Fibroblast of lung (primary cell): ENCODE measurements around the gene SUPV3L1. TPM values are rescaled to one million over a fixed set of nuclear protein-coding genes. Genes with fewer than 3 reads are reported as not detected.

Experiments used
- DNase-seq, 2 donors: peaks; one replicate each; pipeline versions ENCODE4 v3.0.0 to v3.0.0-alpha.2; 2010; ENCODE audit warnings: low read depth in 2 of 2
- H2AFZ ChIP-seq: 2 replicates; pipeline ENCODE4 v1.5.1; 2012; ENCODE audit warnings: low read length, control low read depth, inconsistent platforms
- H3K27ac ChIP-seq: 2 replicates; pipeline ENCODE4 v1.5.1; 2011; ENCODE audit warnings: low read length, control low read depth; ENCODE audit not compliant: insufficient read depth
- H3K27me3 ChIP-seq: 2 replicates; pipeline ENCODE4 v1.5.1; 2011; ENCODE audit warnings: mild to moderate bottlenecking, low read length; ENCODE audit not compliant: control insufficient read depth, insufficient read depth
- H3K36me3 ChIP-seq: 2 replicates; pipeline ENCODE4 v1.5.1; 2011; ENCODE audit warnings: low read length; ENCODE audit not compliant: control insufficient read depth, insufficient read depth
- H3K4me1 ChIP-seq: 2 replicates; pipeline ENCODE4 v1.5.1; 2011; ENCODE audit warnings: low read length; ENCODE audit not compliant: control insufficient read depth, insufficient read depth; ENCODE audit errors: extremely low read depth
- H3K4me2 ChIP-seq: 2 replicates; pipeline ENCODE4 v1.5.1; 2011; ENCODE audit warnings: low read length, control low read depth; ENCODE audit not compliant: insufficient read depth; ENCODE audit errors: extremely low read depth
- H3K4me3 ChIP-seq, 4 experiments: fragments of 200-600 bp in 1 of 4; sonication (generic) in 1 of 4; replicated peaks in 1 of 4; 2 replicates each; pipeline ENCODE4 v1.5.1; 2011 to 2016; ENCODE audit warnings: low read length in 4 of 4, low read depth in 3 of 4, mild to moderate bottlenecking in 3 of 4, control low read depth in 2 of 4, inconsistent platforms in 1 of 4, mixed read lengths in 1 of 4; ENCODE audit not compliant: insufficient read depth in 1 of 4; ENCODE audit errors: control extremely low read depth in 1 of 4
- H3K79me2 ChIP-seq: 2 replicates; pipeline ENCODE4 v1.5.1; 2012; ENCODE audit warnings: mild to moderate bottlenecking, low read length, inconsistent platforms; ENCODE audit not compliant: control insufficient read depth, insufficient read depth
- H3K9ac ChIP-seq: 2 replicates; pipeline ENCODE4 v1.5.1; 2011; ENCODE audit warnings: mild to moderate bottlenecking, low read length, control low read depth; ENCODE audit not compliant: insufficient read depth
- H3K9me3 ChIP-seq: 2 replicates; pipeline ENCODE4 v1.5.1; 2012; ENCODE audit warnings: low read depth, low read length; ENCODE audit not compliant: control insufficient read depth, insufficient read depth
- H4K20me1 ChIP-seq: 2 replicates; pipeline ENCODE4 v1.5.1; 2011; ENCODE audit warnings: low read length; ENCODE audit not compliant: control insufficient read depth, insufficient read depth; ENCODE audit errors: extremely low read depth
- EZH2 ChIP-seq: IDR thresholded peaks from 2 replicates; pipeline ENCODE4 v1.5.1; 2012; ENCODE audit warnings: low read length, control low read depth, mild to moderate bottlenecking; ENCODE audit errors: missing control alignments
- polyA minus RNA-seq: library from RNA; depleted of rRNA, polyadenylated mRNA; stranded (reverse); fragments of >200 nt; gene quantifications from 2 replicates; pipeline ENCODE4 v1.2.3, GENCODE V29; 2011; ENCODE audit warnings: low replicate concordance
- polyA plus RNA-seq, 2 donors: library from polyadenylated mRNA; depleted of rRNA in 1 of 2; stranded (reverse) in 1 of 2; unstranded in 1 of 2; fragments of >200 nt; gene quantifications; 2 replicates each; pipeline ENCODE4 v1.2.1, GENCODE V29; 2011 to 2012; ENCODE audit warnings: missing spikeins in 1 of 2
- total RNA-seq: library from RNA; depleted of rRNA; stranded (reverse); fragments of >200 nt; gene quantifications from 2 replicates; pipeline ENCODE4 v1.2.1, GENCODE V29; 2014
- TF ChIP-seq, protein P1 (sequence below), 2 donors: IDR thresholded peaks in 1 of 2; conservative IDR thresholded peaks in 1 of 2; 1 replicate in 1 of 2; 2 replicates in 1 of 2; pipeline ENCODE4 v1.5.1; 2011 to 2012; ENCODE audit warnings: low read length in 2 of 2, control low read depth in 1 of 2, inconsistent platforms in 1 of 2, low read depth in 1 of 2, mild to moderate bottlenecking in 1 of 2

SUPV3L1 gene
- total RNA-seq: 49.5 and 69.6 TPM in 2 replicates
- 31.8 and 37.6 TPM in 2 replicates for polyA plus RNA-seq
- polyA plus RNA-seq (2012): 17.1 and 23.1 TPM in 2 replicates
- 5.5 and 21.2 TPM in 2 replicates for polyA minus RNA-seq

DNA sequence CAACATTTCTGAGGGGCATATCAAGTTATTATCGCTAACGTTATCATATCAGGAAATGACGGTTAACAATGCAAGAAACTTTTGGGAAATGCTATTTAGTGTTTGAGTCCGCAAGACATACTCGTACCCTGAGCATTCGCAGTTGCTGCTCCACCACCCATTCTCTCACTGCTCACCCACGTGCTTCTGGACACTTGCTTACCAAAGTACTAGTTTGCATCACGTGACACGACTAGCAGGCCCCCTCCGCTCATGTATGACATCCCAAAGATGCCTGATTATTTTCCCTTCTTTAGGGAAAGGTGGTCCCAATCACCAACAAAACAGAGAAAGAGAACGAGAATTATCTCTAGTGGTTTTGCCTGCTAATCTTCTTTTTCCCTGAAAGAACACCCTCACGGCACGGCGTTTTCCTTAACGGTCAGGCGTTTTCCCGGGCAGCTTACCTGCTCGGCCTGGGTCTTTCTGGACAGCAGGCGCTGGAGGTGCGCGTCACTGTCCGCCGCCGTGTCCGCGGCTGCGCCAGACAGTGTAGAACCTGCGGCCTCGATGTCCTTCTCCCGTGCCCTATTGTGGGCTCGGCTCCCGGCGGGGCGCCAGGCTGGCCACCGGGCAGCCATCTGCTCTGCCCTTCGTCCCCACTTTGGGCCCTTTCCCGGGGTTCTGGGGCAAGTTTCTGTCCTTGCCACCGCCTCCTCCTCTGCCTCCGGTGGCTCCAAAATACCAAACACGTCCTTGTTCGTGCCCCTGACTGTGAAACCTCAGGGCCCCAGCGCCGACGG lies at the start of gene SUPV3L1:
Gene SUPV3L1, plus strand, starts transcription at position 492 of the 782 bp plus-strand sequence. Its CDS starts 58 bp downstream, at position 550.
- Histone ChIP-seq H3K27ac (peak within 1 kb of the TSS; percentile 97), H3K4me2 (peak within 1 kb of the TSS; percentile 99), H2AFZ (peak within 1 kb of the TSS; percentile 85), H3K27me3 (no peaks in the 10 kb centered on the region), H3K4me1 (peaks cover 12% of the 10 kb centered on the region), H3K9me3 (no peaks in the 10 kb centered on the region), H3K4me3 (peak within 1 kb of the TSS; percentile 67 to 99 (median 96)), H3K36me3 (peaks cover 2% of the 10 kb centered on the region), H3K79me2 (peaks cover 39% of the 10 kb centered on the region), H4K20me1 (no peaks in the 10 kb centered on the region), H3K9ac (peak within 1 kb of the TSS; percentile 88)
- TF ChIP-seq, protein P1, sequence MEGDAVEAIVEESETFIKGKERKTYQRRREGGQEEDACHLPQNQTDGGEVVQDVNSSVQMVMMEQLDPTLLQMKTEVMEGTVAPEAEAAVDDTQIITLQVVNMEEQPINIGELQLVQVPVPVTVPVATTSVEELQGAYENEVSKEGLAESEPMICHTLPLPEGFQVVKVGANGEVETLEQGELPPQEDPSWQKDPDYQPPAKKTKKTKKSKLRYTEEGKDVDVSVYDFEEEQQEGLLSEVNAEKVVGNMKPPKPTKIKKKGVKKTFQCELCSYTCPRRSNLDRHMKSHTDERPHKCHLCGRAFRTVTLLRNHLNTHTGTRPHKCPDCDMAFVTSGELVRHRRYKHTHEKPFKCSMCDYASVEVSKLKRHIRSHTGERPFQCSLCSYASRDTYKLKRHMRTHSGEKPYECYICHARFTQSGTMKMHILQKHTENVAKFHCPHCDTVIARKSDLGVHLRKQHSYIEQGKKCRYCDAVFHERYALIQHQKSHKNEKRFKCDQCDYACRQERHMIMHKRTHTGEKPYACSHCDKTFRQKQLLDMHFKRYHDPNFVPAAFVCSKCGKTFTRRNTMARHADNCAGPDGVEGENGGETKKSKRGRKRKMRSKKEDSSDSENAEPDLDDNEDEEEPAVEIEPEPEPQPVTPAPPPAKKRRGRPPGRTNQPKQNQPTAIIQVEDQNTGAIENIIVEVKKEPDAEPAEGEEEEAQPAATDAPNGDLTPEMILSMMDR (conservative IDR thresholded peaks at IDR 0.05 in 1 of 2, IDR thresholded peaks at IDR 0.05 in 1 of 2; ENCODE audit: low read depth in 1 of 2, low read length in 2 of 2): no peak
- TF ChIP-seq EZH2: no peak
- DNase-seq: peak; percentile 98 to 99

DNA sequence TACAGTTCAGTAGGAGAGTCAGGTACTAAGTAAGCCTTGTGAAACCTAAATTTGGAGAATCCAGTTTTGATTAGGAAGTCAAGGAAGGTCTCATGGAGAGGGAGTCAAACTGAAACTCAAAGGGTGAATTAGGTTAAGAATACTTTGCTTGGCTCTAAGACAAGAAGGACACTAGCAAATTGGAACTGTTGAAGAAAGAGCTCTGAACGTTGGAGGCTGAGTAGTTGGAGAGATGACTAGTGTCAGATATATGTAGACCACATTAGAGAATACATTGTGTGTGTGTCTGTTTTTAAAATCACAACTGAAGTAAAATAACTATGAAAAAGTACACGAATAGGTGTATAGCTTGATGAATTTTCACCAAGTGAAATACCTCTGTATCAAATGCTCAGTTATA lies 49.8 kb upstream of the SUPV3L1 start:
- Histone ChIP-seq H3K4me1 (no peaks in the 10 kb centered on the region), H3K27me3 (no peaks in the 10 kb centered on the region), H3K27ac (no peak overlapping the region), H3K9me3 (no peaks in the 10 kb centered on the region), H3K79me2 (peaks cover 69% of the 10 kb centered on the region), H3K4me3 (no peak overlapping the region), H2AFZ (no peak overlapping the region), H3K4me2 (no peak overlapping the region), H3K36me3 (no peaks in the 10 kb centered on the region), H3K9ac (no peak overlapping the region), H4K20me1 (no peaks in the 10 kb centered on the region)
- peak in 1 of 2 donors; percentile 48 for DNase-seq
- TF ChIP-seq, protein P1 (conservative IDR thresholded peaks at IDR 0.05 in 1 of 2, IDR thresholded peaks at IDR 0.05 in 1 of 2; ENCODE audit: low read depth in 1 of 2, low read length in 2 of 2): no peak
- no peak for TF ChIP-seq EZH2

DNA sequence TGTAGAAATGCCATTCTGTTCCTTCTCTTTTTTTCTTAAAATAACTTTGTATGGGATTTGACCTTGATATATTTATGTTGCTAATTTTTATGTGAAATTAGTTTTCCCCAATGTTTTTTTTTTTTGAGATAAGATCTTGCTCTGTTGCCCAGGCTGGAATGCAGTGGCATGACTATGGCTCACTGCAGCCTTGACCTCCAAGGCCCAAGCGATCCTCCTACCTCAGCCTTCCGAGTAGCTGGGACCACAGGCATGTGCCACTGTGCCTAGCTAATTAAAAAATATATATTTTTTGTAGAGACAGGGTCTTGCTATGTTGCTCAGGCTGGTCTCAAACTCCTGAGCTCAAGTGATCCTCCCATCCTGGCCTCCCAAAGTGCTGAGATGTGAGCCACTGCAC lies 40.1 kb upstream of the SUPV3L1 start:
- TF ChIP-seq, protein P1 (conservative IDR thresholded peaks at IDR 0.05 in 1 of 2, IDR thresholded peaks at IDR 0.05 in 1 of 2; ENCODE audit: low read depth in 1 of 2, low read length in 2 of 2): no peak
- no peak for TF ChIP-seq EZH2
- peaks cover 41% of the 10 kb centered on the region for H3K79me2 ChIP-seq
- DNase-seq: no peak

More for the DNA sequence above, 40.1 kb upstream of the SUPV3L1 start:
- H2AFZ ChIP-seq: no peak overlapping the region
- H3K9ac ChIP-seq: no peak overlapping the region
- H3K36me3 ChIP-seq: peaks cover 3% of the 10 kb centered on the region
- no peak overlapping the region for H3K4me2 ChIP-seq
- H3K9me3 ChIP-seq: no peaks in the 10 kb centered on the region
- H3K4me1 ChIP-seq: no peaks in the 10 kb centered on the region
- H3K27ac ChIP-seq: no peak overlapping the region
- no peaks in the 10 kb centered on the region for H4K20me1 ChIP-seq
- H3K27me3 ChIP-seq: no peaks in the 10 kb centered on the region
- H3K4me3 ChIP-seq: no peak overlapping the region
